HFFc6 (cell line): ENCODE data around the gene MEF2D. TPM values are rescaled to one million over a fixed set of nuclear protein-coding genes. Genes with fewer than 3 reads are reported as not detected.
A peak's percentile ranks its signal among the peaks of the same experiment; 100 is the strongest.

Experiments used
- DNase-seq: peaks from one replicate; pipeline ENCODE4 v3.0.0-alpha.2; 2018
- H3K27ac Mint-ChIP-seq: 2 replicates; pipeline ENCODE4 v1.8.0; 2020; ENCODE audit warnings: mild to moderate bottlenecking, mixed read lengths
- H3K27me3 Mint-ChIP-seq: 2 replicates; pipeline ENCODE4 v1.8.0; 2021; ENCODE audit warnings: mild to moderate bottlenecking, moderate library complexity, mixed read lengths; ENCODE audit not compliant: insufficient read depth
- H3K36me3 Mint-ChIP-seq: 2 replicates; pipeline ENCODE4 v1.8.0; 2021; ENCODE audit warnings: low read depth, mixed read lengths
- H3K4me1 Mint-ChIP-seq: 2 replicates; pipeline ENCODE4 v1.8.0; 2020; ENCODE audit warnings: low read depth, mixed read lengths
- H3K4me3 Mint-ChIP-seq: 2 replicates; pipeline ENCODE4 v1.8.0; 2020; ENCODE audit warnings: mild to moderate bottlenecking, moderate library complexity, mixed read lengths
- H3K9me3 Mint-ChIP-seq: 2 replicates; pipeline ENCODE4 v1.8.0; 2020; ENCODE audit warnings: mild to moderate bottlenecking, mixed read lengths
- total RNA-seq, 6 experiments: library from RNA; stranded (reverse); fragmentation: NEBNext Ultra II Directional; extraction: Animal tissue kit (Norgen Biotek cat#: 25700); gene quantifications; 2 replicates in 1 of 6; 3 replicates in 5 of 6; pipeline ENCODE4 v1.2.3, GENCODE V29; 2021
- TF ChIP-seq, protein P1 (sequence below): fragments of 200-600 bp; sonication (generic); IDR thresholded peaks from 2 replicates; pipeline ENCODE4 v1.5.0; 2021; ENCODE audit warnings: antibody characterized with exemption, mild to moderate bottlenecking

MEF2D gene
- total RNA-seq, 6 experiments from 2014 or later: 50.0 to 60.1 (median 56.8) TPM

DNA sequence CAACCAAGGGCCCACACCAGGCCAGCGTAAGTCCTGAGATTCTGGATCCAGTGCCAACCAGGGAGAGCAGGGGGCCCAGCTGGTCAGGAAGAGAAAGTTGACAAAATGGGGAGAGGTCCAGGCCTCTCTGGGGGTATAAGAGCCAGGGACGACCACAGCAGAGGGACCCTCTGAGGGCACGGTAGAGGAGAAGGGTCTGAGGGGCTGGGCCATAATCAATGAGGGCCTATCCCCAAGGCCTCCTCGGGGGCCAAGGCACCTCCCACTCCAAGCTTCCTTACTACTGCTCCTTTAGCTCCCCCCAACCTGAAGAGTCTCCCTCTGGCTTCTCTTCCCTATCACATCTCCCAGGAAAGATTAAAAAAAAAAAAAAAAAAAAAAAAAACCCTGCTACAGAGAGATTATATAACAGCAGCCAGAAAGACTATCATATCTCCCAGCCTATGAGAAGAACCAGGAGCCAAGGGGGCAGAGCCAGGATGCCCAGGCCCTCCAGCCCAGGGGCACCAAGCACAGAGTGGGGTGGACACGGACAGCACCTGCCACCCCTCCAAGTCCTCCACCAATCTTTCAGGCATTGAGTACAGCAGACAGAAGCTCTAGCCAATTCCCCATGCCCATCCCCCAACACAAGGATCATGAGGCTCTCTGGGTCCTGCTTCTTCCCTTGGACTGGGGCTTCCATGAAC lies 2.7 kb downstream of the MEF2D start:
- Mint-ChIP-seq H3K27ac (peak overlapping the region; percentile 81), H3K4me1 (peaks cover 65% of the 10 kb centered on the region), H3K36me3 (peaks cover 10% of the 10 kb centered on the region), H3K9me3 (no peaks in the 10 kb centered on the region), H3K27me3 (no peaks in the 10 kb centered on the region; the same call in 1 of the 2 replicates), H3K4me3 (peak overlapping the region; percentile 88)
- no peak for DNase-seq
- TF ChIP-seq, protein P1, sequence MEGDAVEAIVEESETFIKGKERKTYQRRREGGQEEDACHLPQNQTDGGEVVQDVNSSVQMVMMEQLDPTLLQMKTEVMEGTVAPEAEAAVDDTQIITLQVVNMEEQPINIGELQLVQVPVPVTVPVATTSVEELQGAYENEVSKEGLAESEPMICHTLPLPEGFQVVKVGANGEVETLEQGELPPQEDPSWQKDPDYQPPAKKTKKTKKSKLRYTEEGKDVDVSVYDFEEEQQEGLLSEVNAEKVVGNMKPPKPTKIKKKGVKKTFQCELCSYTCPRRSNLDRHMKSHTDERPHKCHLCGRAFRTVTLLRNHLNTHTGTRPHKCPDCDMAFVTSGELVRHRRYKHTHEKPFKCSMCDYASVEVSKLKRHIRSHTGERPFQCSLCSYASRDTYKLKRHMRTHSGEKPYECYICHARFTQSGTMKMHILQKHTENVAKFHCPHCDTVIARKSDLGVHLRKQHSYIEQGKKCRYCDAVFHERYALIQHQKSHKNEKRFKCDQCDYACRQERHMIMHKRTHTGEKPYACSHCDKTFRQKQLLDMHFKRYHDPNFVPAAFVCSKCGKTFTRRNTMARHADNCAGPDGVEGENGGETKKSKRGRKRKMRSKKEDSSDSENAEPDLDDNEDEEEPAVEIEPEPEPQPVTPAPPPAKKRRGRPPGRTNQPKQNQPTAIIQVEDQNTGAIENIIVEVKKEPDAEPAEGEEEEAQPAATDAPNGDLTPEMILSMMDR: no peak

DNA sequence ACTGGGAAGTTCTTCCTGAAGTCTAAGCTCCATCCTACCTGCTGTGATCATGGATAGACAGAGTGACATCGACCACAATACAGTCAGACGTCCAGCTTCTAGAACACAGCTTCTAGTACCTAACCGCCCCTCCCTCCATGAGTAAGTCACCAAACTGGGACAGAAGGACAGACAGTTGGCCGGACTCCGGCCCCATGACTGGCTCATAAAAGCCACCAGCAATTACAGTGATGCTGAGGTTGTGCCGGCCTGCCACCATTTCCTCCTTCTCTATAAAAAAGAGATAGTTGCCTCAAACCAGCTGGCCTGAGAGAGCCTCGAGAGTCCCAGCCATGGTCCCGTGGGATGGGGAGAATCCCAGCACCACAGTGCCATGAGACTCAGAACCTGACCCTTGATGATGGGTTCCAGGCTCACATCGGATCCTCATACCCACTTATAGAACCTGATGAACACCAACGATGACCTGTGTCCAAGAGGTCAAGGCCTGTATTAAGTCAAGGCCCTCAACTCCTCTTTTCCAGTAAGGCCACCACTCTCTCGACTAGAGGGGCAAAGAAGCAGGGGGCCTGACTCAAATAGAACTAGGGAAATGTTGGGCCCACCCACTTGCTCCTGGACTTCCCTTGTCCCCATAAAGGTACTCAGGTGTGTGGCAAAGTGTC lies 3.4 kb downstream of the MEF2D start:
- H3K9me3 Mint-ChIP-seq: no peaks in the 10 kb centered on the region
- DNase-seq: peak; percentile 67
- H3K27me3 Mint-ChIP-seq: no peaks in the 10 kb centered on the region; the same call in 1 of the 2 replicates
- peak overlapping the region; percentile 81 for H3K27ac Mint-ChIP-seq
- H3K36me3 Mint-ChIP-seq: peaks cover 16% of the 10 kb centered on the region
- H3K4me3 Mint-ChIP-seq: peak overlapping the region; percentile 88
- TF ChIP-seq, protein P1: no peak
- peaks cover 65% of the 10 kb centered on the region for H3K4me1 Mint-ChIP-seq

DNA sequence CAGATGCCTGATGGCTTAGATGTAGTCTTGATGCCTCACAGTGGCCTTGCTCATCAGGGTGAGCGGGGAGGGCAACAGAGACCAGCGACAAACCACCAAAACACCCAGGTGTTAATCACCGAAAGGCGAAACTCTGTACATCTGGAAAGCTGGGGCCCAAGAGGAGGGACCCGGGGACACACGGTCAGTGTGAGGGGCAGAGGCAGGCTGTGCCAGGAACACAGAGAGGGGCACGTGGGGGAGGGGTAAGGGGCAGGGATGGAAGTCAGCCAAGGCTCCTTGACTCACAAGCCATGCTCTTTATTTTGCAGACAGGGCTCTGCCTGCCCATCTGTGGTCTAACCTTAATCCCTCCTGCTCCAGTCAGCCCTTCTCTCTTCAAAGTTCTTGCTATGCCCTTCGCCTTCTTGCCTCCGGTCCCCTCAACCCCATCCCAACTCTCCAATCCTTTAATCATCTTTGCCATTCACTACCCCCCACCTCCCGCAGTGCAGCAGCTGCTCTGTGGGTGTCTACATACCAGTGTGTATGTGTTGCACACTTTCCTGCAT lies 4.3 kb downstream of the MEF2D start:
- peak overlapping the region; percentile 88 for H3K4me3 Mint-ChIP-seq

DNA sequence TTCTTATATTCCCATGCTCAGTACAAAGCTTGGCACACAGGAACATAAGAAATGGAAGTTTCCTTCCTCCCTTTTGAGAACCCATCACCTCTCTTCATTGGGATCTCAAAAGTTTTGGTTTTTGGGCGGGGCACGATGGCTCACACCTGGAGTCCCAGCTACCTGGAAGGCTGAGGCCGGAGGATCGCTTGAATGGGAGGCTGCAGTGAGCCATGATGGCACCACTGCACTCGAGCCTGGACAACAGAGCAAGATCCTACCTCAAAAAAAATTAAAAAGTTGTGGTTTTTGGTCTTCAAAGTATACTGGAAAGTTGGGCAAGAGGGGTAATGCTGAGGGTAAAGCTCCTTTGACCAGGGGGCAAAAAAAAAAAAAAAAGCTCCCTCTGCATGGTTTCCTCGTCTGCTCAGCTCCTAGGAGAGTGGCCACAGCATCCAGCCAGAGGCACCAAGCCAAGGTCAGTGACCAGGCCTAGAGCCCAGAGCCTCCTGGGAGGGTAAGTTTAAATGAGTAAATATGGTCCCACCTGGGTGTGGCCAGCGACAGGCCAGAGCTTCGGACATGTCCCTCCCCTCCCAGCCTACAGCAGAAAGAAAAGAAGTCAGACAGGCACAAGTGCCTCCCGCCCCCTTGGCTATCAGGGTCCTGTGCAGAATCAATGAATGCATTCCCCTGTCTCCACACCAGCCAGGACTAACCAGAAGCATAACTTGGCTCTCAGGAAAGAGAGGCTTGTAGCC lies 5.0 kb downstream of the MEF2D start:
- Mint-ChIP-seq H3K4me1 (peaks cover 72% of the 10 kb centered on the region), H3K4me3 (peak overlapping the region; percentile 88; the same call in 1 of the 2 replicates), H3K36me3 (peaks cover 16% of the 10 kb centered on the region), H3K27me3 (peaks cover 8% of the 10 kb centered on the region), H3K9me3 (no peaks in the 10 kb centered on the region), H3K27ac (peak overlapping the region; percentile 81)
- TF ChIP-seq, protein P1: no peak
- no peak for DNase-seq

More for the DNA sequence above, 4.3 kb downstream of the MEF2D start:
- Mint-ChIP-seq H3K4me1 (peaks cover 65% of the 10 kb centered on the region), H3K27ac (peak overlapping the region; percentile 81), H3K9me3 (no peaks in the 10 kb centered on the region), H3K36me3 (peaks cover 16% of the 10 kb centered on the region), H3K27me3 (peaks cover 4% of the 10 kb centered on the region)
- no peak for DNase-seq
- TF ChIP-seq, protein P1: no peak

DNA sequence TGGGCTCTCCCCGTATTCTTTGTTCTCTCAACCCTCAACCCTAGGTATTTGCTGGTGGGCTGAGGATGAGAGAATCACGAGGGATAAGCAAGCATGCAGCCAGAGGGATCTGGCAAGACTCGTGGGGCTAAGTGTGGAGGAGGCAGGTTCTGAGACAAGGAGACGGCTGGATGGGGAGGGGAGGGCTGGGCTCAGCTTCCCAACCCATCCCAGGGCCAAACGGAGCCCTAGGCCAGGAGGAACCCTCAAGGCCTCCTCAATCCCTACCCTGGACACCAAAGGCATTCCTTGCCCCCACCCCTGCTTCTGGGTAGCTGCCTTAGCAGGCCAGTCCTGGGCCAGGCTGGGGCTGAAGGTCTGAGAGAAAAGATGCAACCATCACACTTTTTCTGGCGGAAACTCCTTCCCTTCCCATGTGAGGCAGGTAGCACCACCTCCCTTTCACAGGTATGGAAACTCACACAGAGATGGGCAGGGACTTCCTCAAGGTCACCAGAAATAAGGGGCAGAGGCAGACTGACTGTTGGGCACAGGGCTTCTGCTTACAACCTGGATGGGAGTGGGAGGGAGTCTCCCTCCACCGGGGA lies 6.2 kb downstream of the MEF2D start:
- Mint-ChIP-seq H3K9me3 (no peaks in the 10 kb centered on the region), H3K27me3 (peaks cover 8% of the 10 kb centered on the region), H3K36me3 (peaks cover 16% of the 10 kb centered on the region), H3K4me3 (no peak overlapping the region), H3K4me1 (peaks cover 84% of the 10 kb centered on the region), H3K27ac (no peak overlapping the region)
- TF ChIP-seq, protein P1: no peak
- DNase-seq: no peak
